Measurements from ENCODE around the gene MRPL40. TPM values are rescaled to one million over a fixed set of nuclear protein-coding genes. Genes with fewer than 3 reads are reported as not detected.

The MRPL40 gene
- total RNA-seq, 4 donors from 2014 or later = 21.2 to 31.2 (median 27.7) TPM

DNA sequence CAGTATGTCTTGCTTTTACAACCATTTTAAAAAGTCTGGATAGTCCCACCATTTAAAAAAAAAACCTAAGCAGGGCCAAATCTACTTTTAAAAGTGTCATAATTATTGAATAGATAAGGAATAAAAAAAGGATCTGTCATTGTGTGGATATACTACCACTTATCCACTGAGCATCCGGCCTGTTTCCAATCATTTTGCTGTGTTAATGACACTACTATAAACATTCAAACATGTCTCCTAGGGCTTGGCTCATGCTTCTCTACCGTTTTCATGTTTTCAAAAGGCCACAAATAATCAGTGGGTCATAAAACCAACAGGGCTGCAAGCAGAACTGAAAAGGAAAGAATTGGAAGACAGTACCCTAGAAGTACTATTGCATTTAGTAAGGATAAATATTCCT is 27.7 kb downstream of the MRPL40 start:
- 77% methylated on average over 2 of the region's 2 CpGs for WGBS
- Histone ChIP-seq H3K4me3 (no peak overlapping the region), H3K4me1 (no peaks in the 10 kb centered on the region), H3K9me3 (no peaks in the 10 kb centered on the region), H3K36me3 (peaks cover 61 to 100% (median 88%) of the 10 kb centered on the region in 4 donors), H3K27me3 (no peaks in the 10 kb centered on the region), H3K27ac (replicated peaks in 1 of 4) (no peak overlapping the region)
- DNase-seq (ENCODE audit: extremely low spot score) = no peak
- TF ChIP-seq POLR2A (IDR thresholded peaks at IDR 0.05; ENCODE audit: low read depth) (no peak), POLR2AphosphoS5 (IDR thresholded peaks at IDR 0.05) (no peak), EP300 (IDR thresholded peaks at IDR 0.05) (no peak)
- intact Hi-C loops (cut with DNase I) = no loop called here

DNA sequence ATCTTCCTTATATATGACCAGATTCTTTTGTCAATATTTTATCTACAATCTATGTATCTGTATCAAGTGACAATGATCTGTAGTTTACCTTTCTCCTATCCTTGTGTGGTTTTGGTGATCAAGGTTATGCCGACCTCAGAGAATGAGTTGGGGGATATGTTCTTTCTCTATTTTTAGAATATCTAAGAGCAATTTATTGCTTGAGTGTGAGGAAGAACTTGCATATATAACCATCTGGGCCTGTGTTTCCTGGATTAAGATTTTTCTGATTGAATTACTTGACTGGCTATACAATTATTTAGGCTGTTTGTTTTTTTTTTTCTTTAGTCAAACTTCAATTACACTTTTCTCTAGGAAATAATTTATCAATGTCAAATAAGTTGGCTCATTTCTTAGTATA is 29.2 kb downstream of the MRPL40 start:
- no peak for DNase-seq (ENCODE audit: extremely low spot score)
- 92% methylated on average over 1 of the region's 1 CpG for WGBS
- H3K27ac ChIP-seq (replicated peaks in 1 of 4) = no peak overlapping the region
- H3K4me3 ChIP-seq = no peak overlapping the region
- H3K4me1 ChIP-seq = no peaks in the 10 kb centered on the region
- peaks cover 60 to 100% (median 88%) of the 10 kb centered on the region in 4 donors for H3K36me3 ChIP-seq
- H3K9me3 ChIP-seq = no peaks in the 10 kb centered on the region
- TF ChIP-seq EP300 (IDR thresholded peaks at IDR 0.05) = no peak
- no peak for TF ChIP-seq POLR2AphosphoS5 (IDR thresholded peaks at IDR 0.05)
- no peak for TF ChIP-seq CTCF (IDR thresholded peaks at IDR 0.05)
- no peak for TF ChIP-seq POLR2A (IDR thresholded peaks at IDR 0.05; ENCODE audit: low read depth)
- intact Hi-C loops (cut with DNase I) = no loop called here
- no peaks in the 10 kb centered on the region for H3K27me3 ChIP-seq

- no peaks in the 10 kb centered on the region for H3K27me3 ChIP-seq
- no peak for DNase-seq (ENCODE audit: extremely low spot score)
- H3K9me3 ChIP-seq = no peaks in the 10 kb centered on the region
- 94% methylated on average over 1 of the region's 1 CpG for WGBS
- intact Hi-C loops (cut with DNase I) = no loop called here
- H3K27ac ChIP-seq (replicated peaks in 1 of 4) = no peak overlapping the region
- H3K4me3 ChIP-seq = no peak overlapping the region
- H3K4me1 ChIP-seq = no peaks in the 10 kb centered on the region
- peaks cover 66 to 100% (median 88%) of the 10 kb centered on the region in 4 donors for H3K36me3 ChIP-seq
- TF ChIP-seq CTCF (IDR thresholded peaks at IDR 0.05) (no peak), EP300 (IDR thresholded peaks at IDR 0.05) (no peak), POLR2A (IDR thresholded peaks at IDR 0.05; ENCODE audit: low read depth) (no peak), POLR2AphosphoS5 (IDR thresholded peaks at IDR 0.05) (no peak)
These were observed 30.7 kb downstream of the MRPL40 start for GRCh38 chr22:19463008-19463407.

DNA sequence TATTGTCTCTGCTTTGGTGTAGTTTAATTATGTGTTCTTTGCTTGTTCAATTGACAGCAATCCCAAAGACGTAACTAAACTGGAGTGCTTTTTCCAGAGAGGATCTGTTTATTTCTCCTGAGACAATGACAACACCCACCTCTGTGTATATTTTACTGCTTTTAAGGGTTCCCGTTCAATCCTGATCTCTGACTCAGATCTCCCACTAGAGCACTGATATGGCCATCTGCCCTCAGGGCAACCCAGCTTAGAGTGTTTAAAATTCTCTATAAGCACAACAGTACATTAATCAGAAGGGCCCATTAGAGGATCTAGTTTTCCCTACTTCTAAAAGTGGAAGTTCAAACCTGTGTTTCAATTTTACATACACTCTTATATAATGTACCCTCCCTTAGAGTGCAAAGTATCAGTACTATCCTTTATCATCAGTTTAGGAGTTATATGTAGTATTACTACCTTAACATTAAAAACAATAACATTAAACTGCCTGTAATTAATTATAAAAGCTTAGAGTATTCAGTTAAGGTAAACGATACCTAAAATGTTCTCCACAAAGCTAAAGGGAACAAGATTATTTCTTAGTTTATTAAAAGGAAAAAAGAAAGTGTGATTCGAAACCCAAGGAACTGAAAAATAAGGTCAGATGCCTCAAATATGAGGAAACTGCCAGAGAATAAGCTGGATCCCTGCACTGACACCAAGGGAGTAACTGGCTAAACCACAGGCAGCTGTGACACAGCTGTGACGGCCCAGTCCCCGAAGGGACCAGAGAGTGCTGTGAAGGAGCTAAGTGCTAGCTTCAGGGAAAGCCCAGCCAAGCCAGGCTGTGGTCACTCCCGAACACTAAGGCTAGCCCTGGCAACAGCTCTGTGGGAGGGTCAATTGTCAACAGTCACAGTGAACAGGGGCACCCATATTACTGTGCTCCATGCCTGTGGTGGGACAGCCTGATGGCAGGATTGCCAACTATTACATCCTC is 31.4 kb downstream of the MRPL40 start:
- Histone ChIP-seq H3K4me1 (no peaks in the 10 kb centered on the region), H3K4me3 (no peak overlapping the region), H3K27me3 (no peaks in the 10 kb centered on the region), H3K9me3 (no peaks in the 10 kb centered on the region), H3K27ac (replicated peaks in 1 of 4) (peak overlapping the region in 1 of 4 donors; percentile 9), H3K36me3 (peaks cover 74 to 100% (median 89%) of the 10 kb centered on the region in 4 donors)
- no peak for DNase-seq (ENCODE audit: extremely low spot score)
- intact Hi-C loops (cut with DNase I) = no loop called here
- TF ChIP-seq EP300 (IDR thresholded peaks at IDR 0.05) = no peak
- no peak for TF ChIP-seq CTCF (IDR thresholded peaks at IDR 0.05)
- TF ChIP-seq POLR2A (IDR thresholded peaks at IDR 0.05; ENCODE audit: low read depth) = no peak
- no peak for TF ChIP-seq POLR2AphosphoS5 (IDR thresholded peaks at IDR 0.05)
- 72% methylated on average over 7 of the region's 7 CpGs for WGBS

DNA sequence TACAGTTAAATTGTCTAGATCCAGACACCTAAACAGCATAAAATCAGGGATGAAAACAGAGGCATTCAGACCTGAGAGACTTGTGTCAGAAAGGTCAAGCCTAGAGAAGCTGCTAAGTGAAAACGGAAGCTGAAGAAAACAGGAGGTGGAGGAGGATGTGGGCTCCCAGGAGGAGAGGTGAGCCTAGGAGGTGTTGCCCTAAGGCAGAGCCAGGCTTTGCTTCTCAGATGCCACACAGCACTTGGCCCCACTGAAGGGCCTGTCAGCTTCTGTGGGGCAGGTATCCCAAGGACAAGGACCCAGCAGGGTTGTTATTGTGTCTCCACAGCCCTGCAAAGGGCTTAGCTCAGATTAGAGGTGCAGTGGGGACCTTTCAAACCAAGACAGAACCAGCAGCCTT is 32.2 kb downstream of the MRPL40 start:
- no peak for DNase-seq (ENCODE audit: extremely low spot score)
- 63% methylated on average over 1 of the region's 1 CpG for WGBS
- Histone ChIP-seq H3K4me3 (no peak overlapping the region), H3K36me3 (peaks cover 79 to 100% (median 92%) of the 10 kb centered on the region in 4 donors), H3K27ac (replicated peaks in 1 of 4) (no peak overlapping the region), H3K9me3 (no peaks in the 10 kb centered on the region), H3K4me1 (no peaks in the 10 kb centered on the region), H3K27me3 (no peaks in the 10 kb centered on the region)
- TF ChIP-seq POLR2A (IDR thresholded peaks at IDR 0.05; ENCODE audit: low read depth) = no peak
- no peak for TF ChIP-seq POLR2AphosphoS5 (IDR thresholded peaks at IDR 0.05)
- no peak for TF ChIP-seq CTCF (IDR thresholded peaks at IDR 0.05)
- TF ChIP-seq EP300 (IDR thresholded peaks at IDR 0.05) = no peak
- intact Hi-C loops (cut with DNase I) = no loop called here
